ENCODE results near the gene CCR5.

CCR5 gene

GRCh38 chr3:46409739-46410489 is 39.2 kb downstream of the CCR5 start:
- DNase-seq, result no peak

- DNase-seq, result no peak
Observed at GRCh38 chr3:46410669-46411068, 39.9 kb downstream of the CCR5 start.

GRCh38 chr3:46411271-46411670 is 40.5 kb downstream of the CCR5 start:
- DNase-seq, result no peak

DNA sequence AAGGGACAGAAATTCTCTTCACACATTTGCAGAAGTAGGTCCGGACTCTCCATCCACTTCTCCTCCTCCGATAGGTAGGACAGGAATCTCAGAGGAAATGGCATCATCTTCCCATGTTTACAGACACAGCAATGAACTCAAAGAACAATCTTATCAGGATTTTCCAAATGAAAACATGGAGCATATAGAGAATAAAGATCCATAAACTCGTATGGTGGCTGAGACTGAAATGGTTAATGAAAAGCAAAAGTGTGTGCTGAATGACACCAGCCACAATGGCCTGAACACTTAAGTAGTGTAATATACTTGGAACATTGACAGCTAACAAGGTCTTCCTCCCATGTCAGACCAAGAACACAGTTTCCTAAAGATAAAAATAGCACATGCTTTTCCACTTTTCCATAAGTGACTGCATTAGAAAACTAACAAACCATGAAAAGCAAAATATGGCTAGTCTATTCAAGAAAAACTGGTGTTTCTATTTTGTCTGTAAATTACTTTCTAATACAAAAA is 42.1 kb downstream of the CCR5 start:
- DNase-seq, result no peak

DNA sequence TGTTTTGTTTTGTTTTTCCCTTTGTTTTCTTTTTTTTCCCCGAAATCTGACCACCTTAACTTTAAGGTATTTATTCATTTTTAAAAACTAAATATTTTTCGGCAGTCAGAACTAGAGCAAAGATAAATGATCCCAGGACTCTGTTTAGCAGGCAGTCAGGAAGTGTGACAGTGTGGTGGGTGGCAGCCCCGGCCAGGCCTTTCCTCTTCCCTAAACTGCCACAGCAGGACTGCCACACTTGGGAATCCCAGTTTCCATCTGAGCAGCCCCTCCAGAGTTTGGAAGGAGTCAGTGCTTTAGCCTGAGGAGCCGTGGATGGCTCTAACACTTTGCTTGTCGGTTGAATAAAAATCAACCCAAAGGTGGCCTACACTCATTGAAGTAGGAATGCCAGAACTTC is 43.2 kb downstream of the CCR5 start:
- no peak for DNase-seq

DNA sequence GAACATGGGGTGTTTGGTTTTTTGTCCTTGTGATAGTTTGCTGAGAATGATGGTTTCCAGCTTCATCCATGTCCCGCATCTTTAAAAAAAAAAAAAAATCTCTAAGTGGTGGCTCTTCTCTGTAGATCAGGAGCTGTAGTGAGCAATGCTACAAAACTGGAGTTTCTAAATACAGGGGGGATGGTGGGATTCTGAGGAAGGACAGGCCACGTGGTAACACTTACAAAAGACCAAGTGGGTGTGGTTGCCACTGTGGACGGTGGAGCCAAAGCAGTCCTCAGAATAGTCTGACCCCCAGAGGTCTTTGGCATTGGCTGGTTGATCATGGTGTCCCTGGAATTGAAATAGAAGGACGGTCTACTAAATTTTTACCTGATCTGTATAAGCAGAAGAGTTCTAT is 44.0 kb downstream of the CCR5 start:
- no peak for DNase-seq

GRCh38 chr3:46416125-46416810 is 45.5 kb downstream of the CCR5 start:
- peak; percentile 16 for DNase-seq

GRCh38 chr3:46416811-46417510 is 46.2 kb downstream of the CCR5 start:
- no peak for DNase-seq

GRCh38 chr3:46417841-46418611 is 47.3 kb downstream of the CCR5 start:
- no peak for DNase-seq

DNA sequence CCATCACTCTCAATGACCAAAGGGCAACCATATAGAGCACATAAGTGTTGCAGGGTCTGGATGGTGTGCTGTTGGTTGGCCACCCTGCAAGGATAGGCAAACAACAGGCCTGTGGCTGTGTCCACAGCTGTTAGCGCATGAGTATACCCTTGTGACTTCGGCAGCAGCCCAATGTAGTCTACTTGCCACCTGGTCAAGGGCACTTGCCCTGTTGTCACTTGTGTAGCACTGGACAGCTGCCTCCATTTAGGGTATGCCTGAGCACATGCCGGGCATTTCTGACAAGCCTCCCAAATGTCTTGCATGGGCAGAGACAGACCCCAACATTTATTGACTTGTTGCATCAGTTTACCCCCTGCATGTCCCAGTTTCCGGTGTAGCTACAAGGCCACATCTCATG is 49.1 kb downstream of the CCR5 start:
- DNase-seq, result no peak

GRCh38 chr3:46420931-46421330 is 50.2 kb downstream of the CCR5 start:
- DNase-seq, result no peak

DNA sequence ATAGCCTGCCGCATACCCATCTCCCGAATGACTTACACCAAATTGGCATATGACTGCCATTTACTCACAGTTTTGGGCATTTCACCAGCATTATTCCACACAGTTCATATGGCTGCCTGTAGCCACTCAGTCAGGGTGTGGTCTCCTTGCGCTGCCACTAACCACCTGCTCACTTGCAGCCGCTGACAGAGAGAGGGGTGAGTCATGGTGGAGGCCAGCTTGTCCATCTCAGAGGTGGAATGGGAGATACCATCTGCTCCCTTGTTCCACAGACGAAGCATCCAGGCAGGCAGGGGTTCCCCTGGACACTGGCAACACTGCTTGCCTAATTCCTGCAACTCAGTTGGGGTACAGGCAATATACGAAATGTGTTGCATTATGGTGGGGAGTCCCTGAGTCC is 51.9 kb downstream of the CCR5 start:
- no peak for DNase-seq

- no peak for DNase-seq
Observed at GRCh38 chr3:46423588-46423987, 52.8 kb downstream of the CCR5 start.
